ENCODE results near the gene PELI1.
A peak's percentile ranks its signal among the peaks of the same experiment; 100 is the strongest.

The PELI1 gene
- total RNA-seq: 242 to 410 reads per million in 2 donors

GRCh38 chr2:64144057-64145013 lies at the start of gene PELI1:
PELI1 (minus strand) TSS chr2:64144420; CDS start chr2:64108310, 36,110 bp downstream.
- peak; percentile 83 to 97 (median 89) for DNase-seq

- no peak for DNase-seq
These were observed 49.3 kb upstream of the PELI1 start for GRCh38 chr2:64193491-64193890.

- no peak for DNase-seq
These were observed 48.5 kb upstream of the PELI1 start for GRCh38 chr2:64192664-64193105.

DNA sequence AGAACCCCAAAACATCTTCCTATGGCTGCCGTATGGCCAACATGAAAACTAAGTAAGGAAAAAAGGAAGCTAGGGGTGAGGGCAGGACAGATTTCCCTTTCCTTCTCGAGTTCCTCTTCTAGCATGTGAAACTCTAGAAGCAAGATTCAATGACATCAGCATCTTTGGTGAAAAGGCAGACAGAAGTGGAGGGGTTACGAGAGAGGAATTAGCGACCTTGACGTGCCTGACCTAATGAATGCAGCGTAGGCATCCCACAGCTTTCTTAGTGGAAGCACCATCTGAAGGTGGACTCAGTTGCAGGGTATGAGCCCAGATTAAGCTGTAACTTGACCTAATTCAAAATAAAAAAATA lies 47.9 kb upstream of the PELI1 start:
- DNase-seq: no peak

- DNase-seq: no peak
These were observed 45.4 kb upstream of the PELI1 start for GRCh38 chr2:64189586-64189985.

DNA sequence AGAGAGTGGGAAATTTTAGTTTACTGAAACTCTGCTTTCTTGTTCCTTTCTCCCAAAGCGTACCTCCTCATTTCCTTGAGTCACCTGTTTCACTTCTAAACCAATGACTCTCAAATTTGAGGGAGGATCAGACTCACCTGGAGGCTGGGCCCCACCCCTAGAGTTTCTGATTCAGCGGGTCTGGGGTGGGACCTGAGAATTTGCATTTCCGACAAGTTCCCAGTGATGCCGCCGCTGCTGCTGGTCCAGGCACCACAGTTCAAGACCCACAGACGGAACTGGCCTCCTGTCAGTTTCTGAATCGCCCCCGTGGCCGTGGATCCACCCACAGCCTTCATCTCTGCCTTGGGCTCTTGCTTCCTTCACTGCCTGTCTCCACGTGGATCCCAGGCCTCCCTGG lies 44.9 kb upstream of the PELI1 start:
- no peak for DNase-seq

DNA sequence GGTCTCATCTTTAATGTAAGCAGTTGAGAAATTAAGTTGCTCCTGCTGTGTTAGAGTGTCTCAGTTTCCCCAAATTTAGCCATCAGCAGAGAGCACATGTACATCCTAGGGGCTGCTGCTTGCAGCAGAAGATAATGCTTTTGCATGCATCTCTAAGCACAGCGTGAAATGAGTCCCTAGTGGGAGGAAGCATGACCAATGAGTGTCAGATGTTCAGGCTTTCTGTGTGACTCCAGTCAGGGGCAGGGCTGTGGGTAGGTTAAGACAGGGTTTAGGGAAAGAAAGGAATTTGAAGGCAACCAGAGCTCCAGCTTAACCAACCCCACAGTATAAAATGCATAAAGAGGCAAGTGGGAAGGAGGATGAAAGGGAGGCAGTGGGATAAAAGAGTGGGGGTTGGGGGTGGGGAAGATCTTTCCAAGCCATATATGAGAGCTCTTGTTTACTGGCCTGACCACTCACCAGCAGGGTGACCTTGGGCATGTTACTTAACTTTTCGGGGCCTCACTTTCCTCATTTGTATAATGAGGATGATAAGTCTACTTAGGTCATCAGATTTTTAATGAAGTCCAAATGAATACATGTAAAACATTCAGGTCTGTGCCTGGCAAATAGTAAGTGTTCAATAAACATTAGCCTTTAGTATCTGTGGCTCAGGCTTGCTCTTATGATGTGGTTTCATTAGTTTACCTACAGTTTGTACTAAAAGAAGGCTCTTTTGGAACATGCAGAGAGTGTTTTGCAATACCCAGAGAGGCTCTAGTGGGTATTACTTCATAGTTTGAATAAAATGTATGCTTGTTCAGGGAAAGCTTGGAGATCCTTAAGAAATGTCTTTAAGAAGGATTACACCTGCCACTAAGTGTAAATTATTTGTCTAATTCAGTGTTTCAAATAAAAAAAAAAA lies 42.7 kb upstream of the PELI1 start:
- DNase-seq: no peak

- peak in 1 of 5 experiments; percentile 51 for DNase-seq
These were observed 35.5 kb upstream of the PELI1 start for GRCh38 chr2:64179582-64180321.

DNA sequence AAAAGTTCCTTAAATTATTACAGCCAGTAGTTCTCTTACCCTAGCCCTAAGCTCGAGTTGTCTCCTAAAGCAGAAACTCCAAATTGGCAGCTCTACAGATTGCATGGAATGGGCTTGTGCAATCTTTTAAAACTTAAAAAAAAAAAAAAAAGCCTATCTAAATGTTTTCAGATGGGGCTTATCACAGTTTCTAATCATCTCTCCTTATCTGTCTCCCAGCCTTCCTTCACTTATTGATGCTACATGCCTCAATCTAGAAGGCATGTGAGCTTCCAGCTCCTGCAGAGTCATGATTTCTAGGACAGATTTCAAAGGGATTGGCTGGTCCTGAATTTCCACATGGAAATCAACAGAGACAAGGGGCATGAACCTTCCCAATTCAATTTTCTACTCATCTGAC lies 33.1 kb upstream of the PELI1 start:
- DNase-seq: no peak

DNA sequence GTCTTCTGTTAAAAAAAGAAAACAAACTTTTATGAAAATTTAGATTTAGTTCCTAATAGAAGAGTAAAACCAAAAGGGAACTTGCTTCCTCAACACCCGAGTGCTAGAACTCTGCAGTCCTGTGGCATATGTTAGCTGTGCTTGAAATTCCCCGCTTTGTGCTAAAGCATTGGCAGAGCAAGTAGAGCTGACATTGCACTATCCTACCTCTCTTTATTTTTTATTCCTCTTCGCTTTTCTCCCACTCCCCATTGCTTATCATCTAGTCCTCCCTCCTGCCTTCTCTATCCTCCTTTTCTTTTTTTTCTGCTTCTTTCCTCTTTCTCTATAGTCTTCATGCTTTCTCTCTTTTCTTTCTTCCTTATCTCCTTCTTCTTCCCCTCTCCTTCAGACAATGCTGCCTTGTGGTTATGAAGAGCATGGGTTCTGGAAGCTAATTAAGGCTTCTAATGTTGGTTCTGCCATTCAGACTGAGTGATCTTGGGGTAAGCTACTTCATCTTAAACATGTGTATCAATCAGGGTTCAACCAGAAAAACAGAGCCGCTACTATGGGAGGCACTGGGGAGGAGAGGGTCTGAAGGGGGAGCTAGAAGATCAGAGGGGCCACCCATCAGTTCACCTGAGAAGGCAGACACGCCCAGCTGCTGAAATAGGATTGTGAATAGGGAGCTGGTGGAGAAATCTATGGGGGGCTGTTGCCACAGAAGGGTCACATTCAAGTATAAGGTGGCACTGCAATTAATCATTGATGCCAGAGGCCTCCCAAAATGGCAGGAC lies 31.4 kb upstream of the PELI1 start:
- no peak for DNase-seq

- no peak for DNase-seq
These were observed 29.2 kb upstream of the PELI1 start for GRCh38 chr2:64173156-64174135.

DNA sequence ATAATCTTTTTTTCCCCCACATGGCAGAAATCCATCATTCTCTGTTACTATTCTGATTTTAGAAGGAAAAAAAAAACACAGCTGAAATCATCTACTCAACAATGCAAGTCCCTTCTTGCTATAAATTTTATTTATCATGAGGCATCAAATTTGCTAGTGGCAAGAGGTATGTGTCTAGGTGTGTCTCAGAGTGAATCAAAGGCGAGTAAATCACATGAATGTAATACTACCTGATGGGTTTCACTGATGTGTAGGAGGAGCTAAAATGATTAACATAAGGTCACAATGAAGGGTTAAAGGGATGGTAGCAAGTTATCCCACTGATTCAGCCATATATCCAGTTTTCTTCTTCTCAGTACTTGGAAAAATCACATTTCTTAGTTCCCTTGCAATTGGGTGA lies 24.5 kb upstream of the PELI1 start:
- DNase-seq: no peak

DNA sequence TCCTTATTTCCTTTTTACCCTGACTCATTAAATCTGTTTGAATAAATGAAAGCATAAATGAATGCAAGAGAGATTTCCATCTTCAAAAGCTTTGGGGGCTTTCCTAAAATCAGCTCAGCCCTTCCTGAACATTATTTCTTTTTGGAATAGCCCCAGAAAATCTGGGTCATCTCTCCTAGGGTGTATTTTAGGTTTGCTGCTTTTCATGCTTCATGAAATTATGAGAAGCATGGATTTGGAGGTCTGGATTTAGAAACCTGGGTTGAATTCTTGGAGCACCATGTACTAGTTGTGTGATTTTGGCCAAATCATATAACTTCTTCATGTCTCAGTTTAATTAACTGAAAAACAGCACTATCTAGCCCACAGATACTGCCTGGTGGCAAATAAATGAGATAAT lies 24.0 kb upstream of the PELI1 start:
- DNase-seq: no peak

GRCh38 chr2:64166637-64167420 lies 22.6 kb upstream of the PELI1 start:
- DNase-seq: no peak

GRCh38 chr2:64166212-64166611 lies 22.0 kb upstream of the PELI1 start:
- no peak for DNase-seq

- no peak for DNase-seq
These were observed 21.5 kb upstream of the PELI1 start for GRCh38 chr2:64165706-64166105.

DNA sequence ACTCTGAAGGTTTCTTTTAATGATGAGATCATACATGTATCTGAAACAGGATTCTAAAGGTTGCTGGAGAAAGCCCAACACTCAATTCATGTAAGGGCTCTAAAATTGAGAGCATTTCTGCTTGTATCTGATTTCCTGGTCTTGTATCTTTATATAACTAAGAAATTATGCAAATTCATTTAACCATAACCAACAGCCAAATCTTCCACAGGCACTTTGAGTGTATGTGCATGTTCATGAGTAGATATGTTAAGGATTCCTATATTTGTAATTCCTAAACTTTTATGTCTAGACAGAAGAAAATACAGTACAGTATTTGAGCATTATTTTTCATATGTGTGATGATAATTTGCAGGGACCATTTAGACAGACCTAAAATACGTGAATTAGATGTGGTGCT lies 20.4 kb upstream of the PELI1 start:
- DNase-seq: no peak

DNA sequence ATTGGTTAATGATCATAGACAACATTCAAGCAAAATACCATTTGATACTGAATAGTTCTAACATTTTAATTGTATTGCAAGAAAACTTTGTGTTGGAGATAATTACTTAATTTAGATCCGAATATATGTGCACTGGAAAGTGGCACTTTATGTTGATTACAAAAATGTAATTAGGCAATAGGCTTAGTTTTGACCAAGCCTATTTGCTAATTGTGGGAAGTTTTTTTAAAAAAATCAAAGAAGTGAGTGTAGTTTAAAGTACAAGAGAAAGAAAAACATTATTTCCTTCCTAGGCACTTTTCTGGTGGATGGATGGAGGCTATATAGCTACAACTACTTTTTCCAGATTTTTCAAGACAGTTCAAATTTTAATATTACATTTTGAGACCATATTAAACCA lies 18.3 kb upstream of the PELI1 start:
- DNase-seq: no peak

GRCh38 chr2:64157792-64158191 lies 13.6 kb upstream of the PELI1 start:
- DNase-seq: no peak

DNA sequence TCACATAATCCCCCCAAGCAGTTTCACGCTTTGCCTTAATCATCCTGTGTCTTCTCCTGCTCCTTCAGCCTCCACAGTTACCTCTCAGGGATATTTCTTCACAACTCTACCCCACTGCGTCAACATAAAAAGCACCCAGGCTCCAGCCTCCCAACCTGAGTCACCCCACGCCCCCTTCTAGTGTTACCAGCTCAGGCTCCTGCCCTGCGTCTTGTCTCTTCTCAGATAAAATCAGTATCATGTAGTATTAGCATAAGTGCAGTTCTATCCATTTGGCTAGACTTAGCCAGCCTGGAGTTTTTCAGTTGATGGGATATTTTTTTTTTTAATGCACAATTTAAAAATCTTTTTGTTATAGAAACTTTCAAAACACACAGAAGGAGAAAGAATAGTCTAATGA lies 9.6 kb upstream of the PELI1 start:
- DNase-seq: no peak
